Measurements from ENCODE around the gene GAS2L2.

GAS2L2 gene

GRCh38 chr17:35786941-35787432, 33.9 kb upstream of the GAS2L2 start:
- WGBS (ENCODE audit: insufficient coverage) = 30% methylated on average over 3 of the region's 3 CpGs
- H3K27ac ChIP-seq (ENCODE audit: insufficient read depth in 1 of 2, low read depth in 1 of 2, low read length in 2 of 2, poor library complexity in 1 of 2, severe bottlenecking in 2 of 2) = no peak overlapping the region
- CTCF ChIA-PET = interaction anchor here (1.2 to 3.9 kb wide), 7 partner anchors 10 to 23 kb away, joined by 3 to 19 read pairs (median 6); no protein-coding TSS in a partner anchor

GRCh38 chr17:35784895-35785294, 31.9 kb upstream of the GAS2L2 start:
- peaks cover 6 to 16% (median 10%) of the 10 kb centered on the region in 4 experiments for H3K4me1 ChIP-seq (ENCODE audit: control extremely low read depth in 1 of 4, control insufficient read depth in 4 of 4, insufficient read depth in 4 of 4, low read length in 3 of 4)
- DNase-seq = no peak
- no peak overlapping the region for H3K4me3 ChIP-seq (ENCODE audit: control insufficient read depth in 1 of 7, extremely low read depth in 1 of 7, insufficient read depth in 4 of 7, low read depth in 2 of 7, low read length in 6 of 7)
- WGBS (ENCODE audit: insufficient coverage) = 100% methylated on average over 1 of the region's 2 CpGs
- ChIA-PET CTCF (interaction anchor here (1.0 to 2.9 kb wide), 3 partner anchors 17 to 24 kb away, joined by 3 to 16 read pairs (median 5); no protein-coding TSS in a partner anchor), POLR2A (no interaction called here)
- no peaks in the 10 kb centered on the region for H3K27me3 ChIP-seq (replicated peaks in 2 of 5; ENCODE audit: control insufficient read depth in 4 of 5, insufficient read depth in 5 of 5, low read length in 4 of 5)
- no peaks in the 10 kb centered on the region for H3K9me3 ChIP-seq (ENCODE audit: control extremely low read depth in 1 of 5, control insufficient read depth in 4 of 5, insufficient read depth in 2 of 5, low read depth in 1 of 5, low read length in 4 of 5)
- H3K36me3 ChIP-seq (ENCODE audit: control insufficient read depth in 4 of 4, insufficient read depth in 4 of 4, low read length in 3 of 4) = peaks cover 0 to 5% (median 0%) of the 10 kb centered on the region in 4 experiments
- no peak overlapping the region for H3K27ac ChIP-seq (ENCODE audit: insufficient read depth in 1 of 2, low read depth in 1 of 2, low read length in 2 of 2, poor library complexity in 1 of 2, severe bottlenecking in 2 of 2)

More at GRCh38 chr17:35786941-35787432, 33.9 kb upstream of the GAS2L2 start:
- DNase-seq = no peak
- Histone ChIP-seq H3K4me1 (ENCODE audit: control extremely low read depth in 1 of 4, control insufficient read depth in 4 of 4, insufficient read depth in 4 of 4, low read length in 3 of 4) (peaks cover 6 to 20% (median 10%) of the 10 kb centered on the region in 4 experiments), H3K27me3 (replicated peaks in 2 of 5; ENCODE audit: control insufficient read depth in 4 of 5, insufficient read depth in 5 of 5, low read length in 4 of 5) (no peaks in the 10 kb centered on the region), H3K9me3 (ENCODE audit: control extremely low read depth in 1 of 5, control insufficient read depth in 4 of 5, insufficient read depth in 2 of 5, low read depth in 1 of 5, low read length in 4 of 5) (no peaks in the 10 kb centered on the region), H3K4me3 (ENCODE audit: control insufficient read depth in 1 of 7, extremely low read depth in 1 of 7, insufficient read depth in 4 of 7, low read depth in 2 of 7, low read length in 6 of 7) (no peak overlapping the region), H3K36me3 (ENCODE audit: control insufficient read depth in 4 of 4, insufficient read depth in 4 of 4, low read length in 3 of 4) (peaks cover 0 to 5% (median 0%) of the 10 kb centered on the region in 4 experiments)
- POLR2A ChIA-PET = no interaction called here

- no peaks in the 10 kb centered on the region for H3K9me3 ChIP-seq (ENCODE audit: control extremely low read depth in 1 of 5, control insufficient read depth in 4 of 5, insufficient read depth in 2 of 5, low read depth in 1 of 5, low read length in 4 of 5)
- ChIA-PET POLR2A (interaction anchor here (1.0 kb wide), 1 partner anchor 14 kb away, joined by 3 read pairs; the partner anchor contains the start of gene MMP28), CTCF (interaction anchor here (1.6 to 24.9 kb wide), 6 partner anchors 8 to 69 kb away, joined by 3 to 482 read pairs (median 11); partner anchors contain the start of genes MMP28 and TAF15)
- no peak overlapping the region for H3K27ac ChIP-seq (ENCODE audit: insufficient read depth in 1 of 2, low read depth in 1 of 2, low read length in 2 of 2, poor library complexity in 1 of 2, severe bottlenecking in 2 of 2)
- DNase-seq = no peak
- 97% methylated on average over 3 of the region's 3 CpGs for WGBS (ENCODE audit: insufficient coverage)
- no peak overlapping the region for H3K4me3 ChIP-seq (ENCODE audit: control insufficient read depth in 1 of 7, extremely low read depth in 1 of 7, insufficient read depth in 4 of 7, low read depth in 2 of 7, low read length in 6 of 7)
- H3K27me3 ChIP-seq (replicated peaks in 2 of 5; ENCODE audit: control insufficient read depth in 4 of 5, insufficient read depth in 5 of 5, low read length in 4 of 5) = no peaks in the 10 kb centered on the region
- H3K4me1 ChIP-seq (ENCODE audit: control extremely low read depth in 1 of 4, control insufficient read depth in 4 of 4, insufficient read depth in 4 of 4, low read length in 3 of 4) = peaks cover 0 to 10% (median 0%) of the 10 kb centered on the region in 4 experiments
- peaks cover 3 to 8% (median 6%) of the 10 kb centered on the region in 4 experiments for H3K36me3 ChIP-seq (ENCODE audit: control insufficient read depth in 4 of 4, insufficient read depth in 4 of 4, low read length in 3 of 4)
Observed at GRCh38 chr17:35780950-35781349, 27.9 kb upstream of the GAS2L2 start.

GRCh38 chr17:35778641-35779196, 25.7 kb upstream of the GAS2L2 start:
- ChIA-PET POLR2A (no interaction called here), CTCF (interaction anchor here (0.7 to 24.9 kb wide), 7 partner anchors 8 to 33 kb away, joined by 3 to 482 read pairs (median 9); partner anchors contain the start of genes MMP28 and TAF15)
- H3K9me3 ChIP-seq (ENCODE audit: control extremely low read depth in 1 of 5, control insufficient read depth in 4 of 5, insufficient read depth in 2 of 5, low read depth in 1 of 5, low read length in 4 of 5) = no peaks in the 10 kb centered on the region
- 96% methylated on average over 16 of the region's 16 CpGs for WGBS (ENCODE audit: insufficient coverage)
- no peaks in the 10 kb centered on the region for H3K27me3 ChIP-seq (replicated peaks in 2 of 5; ENCODE audit: control insufficient read depth in 4 of 5, insufficient read depth in 5 of 5, low read length in 4 of 5)
- H3K27ac ChIP-seq (ENCODE audit: insufficient read depth in 1 of 2, low read depth in 1 of 2, low read length in 2 of 2, poor library complexity in 1 of 2, severe bottlenecking in 2 of 2) = no peak overlapping the region
- peaks cover 3 to 7% (median 4%) of the 10 kb centered on the region in 4 experiments for H3K36me3 ChIP-seq (ENCODE audit: control insufficient read depth in 4 of 4, insufficient read depth in 4 of 4, low read length in 3 of 4)
- no peak overlapping the region for H3K4me3 ChIP-seq (ENCODE audit: control insufficient read depth in 1 of 7, extremely low read depth in 1 of 7, insufficient read depth in 4 of 7, low read depth in 2 of 7, low read length in 6 of 7)
- peaks cover 2 to 25% (median 21%) of the 10 kb centered on the region in 4 experiments for H3K4me1 ChIP-seq (ENCODE audit: control extremely low read depth in 1 of 4, control insufficient read depth in 4 of 4, insufficient read depth in 4 of 4, low read length in 3 of 4)
- DNase-seq = no peak

GRCh38 chr17:35775583-35775982, 22.5 kb upstream of the GAS2L2 start:
- Histone ChIP-seq H3K9me3 (ENCODE audit: control extremely low read depth in 1 of 5, control insufficient read depth in 4 of 5, insufficient read depth in 2 of 5, low read depth in 1 of 5, low read length in 4 of 5) (no peaks in the 10 kb centered on the region), H3K27ac (ENCODE audit: insufficient read depth in 1 of 2, low read depth in 1 of 2, low read length in 2 of 2, poor library complexity in 1 of 2, severe bottlenecking in 2 of 2) (no peak overlapping the region), H3K36me3 (ENCODE audit: control insufficient read depth in 4 of 4, insufficient read depth in 4 of 4, low read length in 3 of 4) (peaks cover 3 to 7% (median 4%) of the 10 kb centered on the region in 4 experiments), H3K27me3 (replicated peaks in 2 of 5; ENCODE audit: control insufficient read depth in 4 of 5, insufficient read depth in 5 of 5, low read length in 4 of 5) (no peaks in the 10 kb centered on the region), H3K4me1 (ENCODE audit: control extremely low read depth in 1 of 4, control insufficient read depth in 4 of 4, insufficient read depth in 4 of 4, low read length in 3 of 4) (peaks cover 4 to 48% (median 38%) of the 10 kb centered on the region in 4 experiments), H3K4me3 (ENCODE audit: control insufficient read depth in 1 of 7, extremely low read depth in 1 of 7, insufficient read depth in 4 of 7, low read depth in 2 of 7, low read length in 6 of 7) (peak overlapping the region in 1 of 7 experiments; percentile 32)
- CTCF ChIA-PET = interaction anchor here (0.9 to 24.9 kb wide), 4 partner anchors 9 to 36 kb away, joined by 3 to 482 read pairs (median 4); partner anchors contain the start of gene TAF15
- POLR2A ChIA-PET = no interaction called here
- WGBS (ENCODE audit: insufficient coverage) = no CpG with 5 or more reads among the region's 6 CpGs
- peak in 2 of 3 donors; percentile 48 to 62 for DNase-seq

GRCh38 chr17:35775039-35775438, 22.0 kb upstream of the GAS2L2 start:
- 68% methylated on average over 5 of the region's 5 CpGs for WGBS (ENCODE audit: insufficient coverage)
- Histone ChIP-seq H3K9me3 (ENCODE audit: control extremely low read depth in 1 of 5, control insufficient read depth in 4 of 5, insufficient read depth in 2 of 5, low read depth in 1 of 5, low read length in 4 of 5) (no peaks in the 10 kb centered on the region), H3K36me3 (ENCODE audit: control insufficient read depth in 4 of 4, insufficient read depth in 4 of 4, low read length in 3 of 4) (peaks cover 3 to 7% (median 4%) of the 10 kb centered on the region in 4 experiments), H3K4me1 (ENCODE audit: control extremely low read depth in 1 of 4, control insufficient read depth in 4 of 4, insufficient read depth in 4 of 4, low read length in 3 of 4) (peaks cover 4 to 48% (median 38%) of the 10 kb centered on the region in 4 experiments), H3K27me3 (replicated peaks in 2 of 5; ENCODE audit: control insufficient read depth in 4 of 5, insufficient read depth in 5 of 5, low read length in 4 of 5) (no peaks in the 10 kb centered on the region), H3K4me3 (ENCODE audit: control insufficient read depth in 1 of 7, extremely low read depth in 1 of 7, insufficient read depth in 4 of 7, low read depth in 2 of 7, low read length in 6 of 7) (no peak overlapping the region), H3K27ac (ENCODE audit: insufficient read depth in 1 of 2, low read depth in 1 of 2, low read length in 2 of 2, poor library complexity in 1 of 2, severe bottlenecking in 2 of 2) (no peak overlapping the region)
- ChIA-PET POLR2A (no interaction called here), CTCF (interaction anchor here (0.9 to 24.9 kb wide), 6 partner anchors 8 to 37 kb away, joined by 3 to 482 read pairs (median 4); partner anchors contain the start of gene TAF15)
- no peak for DNase-seq

- Histone ChIP-seq H3K27me3 (replicated peaks in 2 of 5; ENCODE audit: control insufficient read depth in 4 of 5, insufficient read depth in 5 of 5, low read length in 4 of 5) (no peaks in the 10 kb centered on the region), H3K36me3 (ENCODE audit: control insufficient read depth in 4 of 4, insufficient read depth in 4 of 4, low read length in 3 of 4) (peaks cover 3 to 7% (median 4%) of the 10 kb centered on the region in 4 experiments), H3K4me3 (ENCODE audit: control insufficient read depth in 1 of 7, extremely low read depth in 1 of 7, insufficient read depth in 4 of 7, low read depth in 2 of 7, low read length in 6 of 7) (no peak overlapping the region), H3K9me3 (ENCODE audit: control extremely low read depth in 1 of 5, control insufficient read depth in 4 of 5, insufficient read depth in 2 of 5, low read depth in 1 of 5, low read length in 4 of 5) (no peaks in the 10 kb centered on the region), H3K27ac (ENCODE audit: insufficient read depth in 1 of 2, low read depth in 1 of 2, low read length in 2 of 2, poor library complexity in 1 of 2, severe bottlenecking in 2 of 2) (no peak overlapping the region), H3K4me1 (ENCODE audit: control extremely low read depth in 1 of 4, control insufficient read depth in 4 of 4, insufficient read depth in 4 of 4, low read length in 3 of 4) (peaks cover 4 to 48% (median 38%) of the 10 kb centered on the region in 4 experiments)
- WGBS (ENCODE audit: insufficient coverage) = 100% methylated on average over 2 of the region's 5 CpGs
- ChIA-PET POLR2A (no interaction called here), CTCF (interaction anchor here (1.3 to 24.9 kb wide), 4 partner anchors 10 to 37 kb away, joined by 4 to 482 read pairs (median 11); partner anchors contain the start of gene TAF15)
- DNase-seq = no peak
Observed at GRCh38 chr17:35774499-35774898, 21.5 kb upstream of the GAS2L2 start.

Data from common myeloid progenitor, CD34-positive (primary cell).